ENCODE measurements around the gene AP2B1. TPM values are rescaled to one million over a fixed set of nuclear protein-coding genes. Genes with fewer than 3 reads are reported as not detected.

Gene AP2B1
- total and polyA plus RNA-seq, 9 of the 15 experiments (the other 6 are each of a cell fraction or from before 2014, with no cell fraction given) = 60.1 to 287 (median 105) TPM

DNA sequence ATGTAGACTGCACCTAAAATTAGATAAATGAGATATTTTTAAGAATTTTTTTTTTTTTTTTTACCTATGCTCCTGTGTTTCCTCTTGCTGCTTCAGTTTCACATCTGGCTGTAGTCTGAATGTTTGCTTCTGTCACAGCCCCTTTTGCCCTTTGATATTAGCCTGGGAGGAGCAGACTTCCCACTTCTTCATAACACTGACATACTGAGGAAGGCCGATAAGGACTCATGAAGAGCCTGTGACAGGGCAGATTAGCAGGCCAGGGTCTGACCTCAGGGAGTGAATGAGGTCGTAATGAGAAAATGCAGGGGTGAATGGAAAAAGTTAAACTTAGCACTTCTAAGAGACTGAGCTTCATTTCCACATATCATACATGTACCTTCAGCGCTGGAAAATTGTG lies 26.4 kb upstream of the AP2B1 start, which contains the start of gene SLFN14:
Gene SLFN14, minus strand, starts transcription at position 117 of the 400 bp plus-strand sequence. CDS start 2,757 bp downstream, outside the sequence.
- intact Hi-C loops (cut with micrococcal nuclease) = loop anchor here (2.0 kb wide), 1 partner anchor 28 kb away; no protein-coding TSS in a partner anchor
- H3K4me3 ChIP-seq = peak within 1 kb of the TSS; percentile 15; the same call in 1 of the 2 replicates
- peak within 1 kb of the TSS; percentile 49 for H3K4me2 ChIP-seq (ENCODE audit: insufficient read depth, low read length)
- H3K9ac ChIP-seq (ENCODE audit: insufficient read depth in 1 of 2, low read depth in 2 of 2, low read length in 2 of 2) = peak within 1 kb of the TSS; percentile 55 to 80
- H3K9me1 ChIP-seq (ENCODE audit: control insufficient read depth, insufficient read depth, low read length) = no peaks in the 10 kb centered on the region
- H3K9me3 ChIP-seq (replicated peaks; ENCODE audit: control insufficient read depth, insufficient read depth, low read depth, low read length) = no peaks in the 10 kb centered on the region
- POLR2A ChIA-PET = interaction anchor here (0.6 to 3.0 kb wide), 14 partner anchors 9 to 442 kb away, joined by 3 to 22 read pairs (median 4); partner anchors contain the start of genes AP2B1, PEX12, RAD51D and TAF15
- peak within 1 kb of the TSS; percentile 68 for H3K27ac ChIP-seq (ENCODE audit: extremely low read depth, low read depth, low read length)
- WGBS (ENCODE audit: insufficient coverage, low coverage, missing lambda C conversion rate) = 0% methylated on average over 3 of the region's 3 CpGs
- peak within 1 kb of the TSS; percentile 20 for H2AFZ ChIP-seq (ENCODE audit: low read depth, low read length)
- in situ Hi-C loops (cut with MboI) = no loop called here
- BruUV-seq (replicated peaks) = no TSS peak
- peak; percentile 88 to 98 (median 92) for DNase-seq (ENCODE audit: extremely low read depth in 1 of 4, low spot score in 3 of 4)
- H3K27me3 ChIP-seq (ENCODE audit: control insufficient read depth in 2 of 2, insufficient read depth in 2 of 2, low read length in 2 of 2) = no peaks in the 10 kb centered on the region
- peak; percentile 84 for ATAC-seq
- peaks cover 4% of the 10 kb centered on the region; the same call in 1 of the 3 replicates for H3K79me2 ChIP-seq (ENCODE audit: control insufficient read depth, insufficient read depth, low read length)
- CTCF ChIA-PET (ENCODE audit: low intra/inter-chr PET ratio) = interaction anchor here (0.6 to 0.7 kb wide), 2 partner anchors 56 to 208 kb away, joined by 4 to 7 read pairs; no protein-coding TSS in a partner anchor
- H3K4me1 ChIP-seq (replicated peaks in 1 of 2; ENCODE audit: control insufficient read depth in 2 of 2, insufficient read depth in 2 of 2, low read length in 2 of 2) = peaks cover 11 to 45% of the 10 kb centered on the region in 2 experiments
- no peaks in the 10 kb centered on the region; the same call in 2 of the 3 replicates for H3K36me3 ChIP-seq (ENCODE audit: control insufficient read depth, insufficient read depth, low read length)
- FAIRE-seq = peak; percentile 99
- no peaks in the 10 kb centered on the region for H4K20me1 ChIP-seq (replicated peaks; ENCODE audit: control insufficient read depth, insufficient read depth, low read length)
- peak; percentile 89 for TF ChIP-seq GATAD2A (IDR thresholded peaks at IDR 0.05)
- TF ChIP-seq ZNF311 (CRISPR knock-in tag; IDR thresholded peaks at IDR 0.05) = peak; percentile 55; the same call in 1 of the 2 replicates
- TF ChIP-seq, protein P1, sequence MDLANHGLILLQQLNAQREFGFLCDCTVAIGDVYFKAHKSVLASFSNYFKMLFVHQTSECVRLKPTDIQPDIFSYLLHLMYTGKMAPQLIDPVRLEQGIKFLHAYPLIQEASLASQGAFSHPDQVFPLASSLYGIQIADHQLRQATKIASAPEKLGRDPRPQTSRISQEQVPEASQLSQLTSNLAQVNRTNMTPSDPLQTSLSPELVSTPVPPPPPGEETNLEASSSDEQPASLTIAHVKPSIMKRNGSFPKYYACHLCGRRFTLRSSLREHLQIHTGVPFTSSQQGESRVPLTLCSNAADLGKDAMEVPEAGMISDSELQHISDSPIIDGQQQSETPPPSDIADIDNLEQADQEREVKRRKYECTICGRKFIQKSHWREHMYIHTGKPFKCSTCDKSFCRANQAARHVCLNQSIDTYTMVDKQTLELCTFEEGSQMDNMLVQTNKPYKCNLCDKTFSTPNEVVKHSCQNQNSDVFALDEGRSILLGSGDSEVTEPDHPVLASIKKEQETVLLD (IDR thresholded peaks at IDR 0.05) = peak; percentile 73; the same call in 1 of the 2 replicates
- TF ChIP-seq ZKSCAN1 (IDR thresholded peaks at IDR 0.05; ENCODE audit: low read depth, low read length) = no peak
- TF ChIP-seq, protein P2, sequence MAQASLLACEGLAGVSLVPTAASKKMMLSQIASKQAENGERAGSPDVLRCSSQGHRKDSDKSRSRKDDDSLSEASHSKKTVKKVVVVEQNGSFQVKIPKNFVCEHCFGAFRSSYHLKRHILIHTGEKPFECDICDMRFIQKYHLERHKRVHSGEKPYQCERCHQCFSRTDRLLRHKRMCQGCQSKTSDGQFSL (CRISPR knock-in tag; IDR thresholded peaks at IDR 0.05) = no peak
- TF ChIP-seq, protein P2 (tag; IDR thresholded peaks at IDR 0.05) = no peak
- peak; percentile 95 for TF ChIP-seq ZNF175 (CRISPR knock-in tag; IDR thresholded peaks at IDR 0.05; ENCODE audit: low read depth)
- no peak for TF ChIP-seq ZNF140 (CRISPR knock-in tag; IDR thresholded peaks at IDR 0.05)
- TF ChIP-seq, protein P3, sequence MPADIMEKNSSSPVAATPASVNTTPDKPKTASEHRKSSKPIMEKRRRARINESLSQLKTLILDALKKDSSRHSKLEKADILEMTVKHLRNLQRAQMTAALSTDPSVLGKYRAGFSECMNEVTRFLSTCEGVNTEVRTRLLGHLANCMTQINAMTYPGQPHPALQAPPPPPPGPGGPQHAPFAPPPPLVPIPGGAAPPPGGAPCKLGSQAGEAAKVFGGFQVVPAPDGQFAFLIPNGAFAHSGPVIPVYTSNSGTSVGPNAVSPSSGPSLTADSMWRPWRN (IDR thresholded peaks at IDR 0.05; ENCODE audit: low read depth) = peak; percentile 85
- TF ChIP-seq, protein P4, sequence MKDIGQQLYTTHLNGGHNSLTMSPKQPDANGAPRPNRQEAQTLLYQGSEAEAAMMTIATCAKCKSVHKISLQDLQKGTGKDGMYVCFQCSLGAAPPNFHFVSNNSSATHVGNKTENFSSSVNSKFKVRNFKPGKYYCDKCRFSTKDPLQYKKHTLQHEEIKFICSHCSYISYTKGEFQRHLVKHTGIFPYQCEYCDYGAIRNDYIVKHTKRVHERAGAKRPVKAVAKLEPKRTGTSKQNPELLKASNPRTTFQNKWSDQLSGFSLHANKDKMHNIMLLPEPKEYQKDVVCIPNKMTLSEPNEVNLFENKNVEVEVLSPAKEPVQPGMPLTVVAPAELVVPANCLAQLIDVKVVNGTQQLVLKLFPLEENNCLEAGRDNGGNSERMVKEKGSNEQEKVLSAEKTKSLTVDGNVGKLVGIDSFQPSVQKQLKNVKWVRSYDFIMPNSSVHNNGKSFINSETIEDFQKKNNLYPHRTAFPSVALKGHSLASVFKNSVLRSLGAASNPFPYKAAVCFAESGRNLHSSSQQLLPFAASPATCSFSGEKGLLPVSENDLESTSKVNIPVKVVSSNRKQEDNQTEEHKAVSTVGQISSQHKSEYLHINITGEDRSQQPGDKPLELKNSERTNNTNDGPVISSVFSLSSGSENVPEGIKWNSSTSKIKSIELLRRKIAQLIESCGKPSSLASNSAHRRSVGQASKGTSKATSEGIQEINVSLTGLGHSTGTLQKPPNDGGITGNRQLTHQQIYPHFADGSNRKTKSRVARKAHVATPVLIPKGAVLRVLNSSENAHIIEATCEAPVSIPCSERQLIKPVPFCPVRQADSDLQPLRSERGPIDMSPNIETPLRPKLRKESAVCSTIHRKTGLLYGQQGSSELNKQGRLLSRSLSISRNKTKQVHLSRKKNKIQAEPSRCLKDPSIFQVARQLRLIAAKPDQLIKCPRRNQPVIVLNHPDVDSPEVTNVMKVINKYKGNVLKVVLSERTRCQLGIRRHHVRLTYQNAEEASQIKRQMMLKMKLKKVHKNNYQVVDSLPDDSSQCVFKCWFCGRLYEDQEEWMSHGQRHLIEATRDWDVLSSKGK (CRISPR knock-in tag; IDR thresholded peaks at IDR 0.05) = no peak
- peak; percentile 74 for TF ChIP-seq CXXC5 (CRISPR knock-in tag; IDR thresholded peaks at IDR 0.05)
- TF ChIP-seq PML (IDR thresholded peaks at IDR 0.05; ENCODE audit: low read length) = peak; percentile 99
- TF ChIP-seq TRIM24 (IDR thresholded peaks at IDR 0.05) = peak; percentile 94 to 96
- no peak for TF ChIP-seq SP1 (CRISPR knock-in tag; IDR thresholded peaks at IDR 0.05)

All from K562 (cell line).